ENCODE data around the gene ICE1. TPM values are rescaled to one million over a fixed set of nuclear protein-coding genes. Genes with fewer than 3 reads are reported as not detected.

Gene ICE1
- total RNA-seq, 1 experiment from 2014 or later: 27.8 TPM

- Mint-ChIP-seq H3K9me3 (ENCODE audit: low read depth, unreplicated experiment) (no peaks in the 10 kb centered on the region), H3K36me3 (ENCODE audit: insufficient read depth, unreplicated experiment) (peaks cover 30% of the 10 kb centered on the region), H3K27ac (ENCODE audit: unreplicated experiment) (no peak overlapping the region), H3K4me1 (ENCODE audit: low read depth, unreplicated experiment) (no peaks in the 10 kb centered on the region), H3K4me3 (ENCODE audit: low read depth, unreplicated experiment) (no peak overlapping the region), H3K27me3 (ENCODE audit: unreplicated experiment) (no peaks in the 10 kb centered on the region)
- DNase-seq: no peak
- CTCF ChIA-PET: no interaction called here
- no TSS peak for BruUV-seq (replicated peaks)
- intact Hi-C loops (cut with micrococcal nuclease; ENCODE audit: unreplicated experiment): no loop called here
- no peak for TF ChIP-seq CTCF (IDR thresholded peaks at IDR 0.05; ENCODE audit: unreplicated experiment)
These were observed 37.8 kb downstream of the ICE1 start for GRCh38 chr5:5460311-5460710.

GRCh38 chr5:5461012-5461411 is 38.5 kb downstream of the ICE1 start:
- CTCF ChIA-PET: no interaction called here
- intact Hi-C loops (cut with micrococcal nuclease; ENCODE audit: unreplicated experiment): no loop called here
- Mint-ChIP-seq H3K36me3 (ENCODE audit: insufficient read depth, unreplicated experiment) (peaks cover 28% of the 10 kb centered on the region), H3K27ac (ENCODE audit: unreplicated experiment) (no peak overlapping the region), H3K4me1 (ENCODE audit: low read depth, unreplicated experiment) (no peaks in the 10 kb centered on the region), H3K9me3 (ENCODE audit: low read depth, unreplicated experiment) (no peaks in the 10 kb centered on the region), H3K4me3 (ENCODE audit: low read depth, unreplicated experiment) (no peak overlapping the region), H3K27me3 (ENCODE audit: unreplicated experiment) (no peaks in the 10 kb centered on the region)
- TF ChIP-seq CTCF (IDR thresholded peaks at IDR 0.05; ENCODE audit: unreplicated experiment): no peak
- BruUV-seq (replicated peaks): no TSS peak
- DNase-seq: no peak

GRCh38 chr5:5464036-5464715 is 41.7 kb downstream of the ICE1 start:
- no peak overlapping the region for H3K27ac Mint-ChIP-seq (ENCODE audit: unreplicated experiment)
- intact Hi-C loops (cut with micrococcal nuclease; ENCODE audit: unreplicated experiment): no loop called here
- no peak for DNase-seq

GRCh38 chr5:5466227-5466626 is 43.8 kb downstream of the ICE1 start:
- intact Hi-C loops (cut with micrococcal nuclease; ENCODE audit: unreplicated experiment): no loop called here
- TF ChIP-seq CTCF (IDR thresholded peaks at IDR 0.05; ENCODE audit: unreplicated experiment): no peak

More at GRCh38 chr5:5464036-5464715, 41.7 kb downstream of the ICE1 start:
- no peaks in the 10 kb centered on the region for H3K4me1 Mint-ChIP-seq (ENCODE audit: low read depth, unreplicated experiment)
- H3K27me3 Mint-ChIP-seq (ENCODE audit: unreplicated experiment): no peaks in the 10 kb centered on the region
- TF ChIP-seq CTCF (IDR thresholded peaks at IDR 0.05; ENCODE audit: unreplicated experiment): no peak
- peaks cover 18% of the 10 kb centered on the region for H3K36me3 Mint-ChIP-seq (ENCODE audit: insufficient read depth, unreplicated experiment)
- H3K9me3 Mint-ChIP-seq (ENCODE audit: low read depth, unreplicated experiment): no peaks in the 10 kb centered on the region
- CTCF ChIA-PET: no interaction called here
- no peak overlapping the region for H3K4me3 Mint-ChIP-seq (ENCODE audit: low read depth, unreplicated experiment)
- no TSS peak for BruUV-seq (replicated peaks)

More at GRCh38 chr5:5466227-5466626, 43.8 kb downstream of the ICE1 start:
- no peaks in the 10 kb centered on the region for H3K27me3 Mint-ChIP-seq (ENCODE audit: unreplicated experiment)
- H3K36me3 Mint-ChIP-seq (ENCODE audit: insufficient read depth, unreplicated experiment): peaks cover 13% of the 10 kb centered on the region
- BruUV-seq (replicated peaks): no TSS peak
- H3K4me1 Mint-ChIP-seq (ENCODE audit: low read depth, unreplicated experiment): peaks cover 7% of the 10 kb centered on the region
- no peaks in the 10 kb centered on the region for H3K9me3 Mint-ChIP-seq (ENCODE audit: low read depth, unreplicated experiment)
- DNase-seq: no peak
- no peak overlapping the region for H3K4me3 Mint-ChIP-seq (ENCODE audit: low read depth, unreplicated experiment)
- H3K27ac Mint-ChIP-seq (ENCODE audit: unreplicated experiment): no peak overlapping the region
- CTCF ChIA-PET: no interaction called here

Measured in Calu3 (cell line).